Measurements from ENCODE around the gene HLA-DQB2.
"Not testable (repeated sequence)": the region's sequence is repeated elsewhere in the genome, so short reads cannot be mapped to it uniquely, and the experiment has no call there.

HLA-DQB2 gene
- total RNA-seq = 0 to 14.4 (median 5.3) reads per million in 18 experiments

- no peak for DNase-seq
These were observed at the start of gene HLA-DQB2 for GRCh38 chr6:32763421-32763820. Gene HLA-DQB2, minus strand, starts transcription at chr6:32763532. Its CDS starts 62 bp downstream, at chr6:32763470.

- no peak for DNase-seq
These were observed 45.8 kb upstream of the HLA-DQB2 start for GRCh38 chr6:32809171-32809570.

DNA sequence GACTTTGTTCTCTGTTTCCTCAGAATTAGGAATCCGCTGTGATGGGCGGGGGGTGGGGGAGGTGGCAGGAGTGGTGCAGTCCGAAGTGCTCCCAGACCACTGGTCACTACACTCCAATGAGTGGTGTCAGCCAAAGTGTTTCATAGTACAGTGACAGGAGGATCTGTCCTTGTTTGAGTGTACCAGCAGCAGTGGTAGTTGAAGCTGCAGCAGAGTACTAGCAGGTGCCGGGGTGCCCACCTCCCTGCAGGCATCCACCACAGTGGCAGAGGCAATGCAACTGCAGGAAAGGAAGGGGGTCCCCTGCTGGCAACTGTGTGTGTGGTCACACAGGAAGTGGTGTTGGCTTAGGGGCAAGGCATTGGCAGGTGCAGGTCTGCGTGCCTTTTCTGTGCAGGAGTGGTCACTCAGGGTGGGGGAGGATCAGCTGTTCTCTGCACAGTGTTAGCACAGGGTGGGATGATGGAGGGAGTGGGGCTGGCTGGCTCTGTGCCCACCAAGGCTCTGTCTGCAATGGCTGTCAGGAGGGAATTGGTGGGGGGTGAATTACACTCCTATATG is 43.8 kb upstream of the HLA-DQB2 start:
- DNase-seq = no peak

DNA sequence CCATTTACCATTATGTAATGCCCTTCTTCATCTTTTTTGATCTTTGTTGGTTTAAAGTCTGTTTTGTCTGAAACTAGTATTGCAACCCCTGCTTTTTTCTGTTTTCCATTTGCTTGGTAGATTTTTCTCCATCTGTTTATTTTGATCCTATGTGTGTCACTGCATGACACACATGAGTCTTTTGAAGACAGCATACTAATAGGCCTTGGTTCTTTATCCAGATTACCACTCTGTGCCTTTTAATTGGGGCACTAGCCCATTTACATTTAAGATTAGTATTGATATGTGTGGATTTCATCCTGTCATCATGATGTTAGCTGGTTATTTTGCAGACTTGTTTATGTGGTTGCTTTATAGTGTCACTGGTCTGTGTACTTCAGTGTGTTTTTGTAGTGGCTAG is 42.1 kb upstream of the HLA-DQB2 start:
- DNase-seq = not testable (repeated sequence)

DNA sequence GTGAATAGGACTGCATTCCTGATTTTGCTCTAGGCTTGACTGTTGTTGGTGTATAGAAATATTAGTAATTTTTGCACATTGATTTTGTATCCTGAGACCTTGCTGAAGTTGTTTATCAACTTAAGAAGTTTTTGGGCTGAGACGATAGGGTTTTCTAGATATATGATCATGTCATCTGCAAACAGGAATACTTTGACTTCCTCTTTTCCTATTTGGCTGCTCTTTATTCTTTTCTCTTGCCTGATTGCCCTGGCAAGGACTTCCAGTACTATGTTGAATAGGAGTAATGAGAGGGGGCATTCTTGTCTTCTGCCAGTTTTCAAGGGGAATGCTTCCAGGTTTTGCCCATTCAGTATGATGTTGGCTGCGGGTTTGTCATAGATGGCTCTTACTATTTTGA is 40.1 kb upstream of the HLA-DQB2 start:
- DNase-seq = no peak

DNA sequence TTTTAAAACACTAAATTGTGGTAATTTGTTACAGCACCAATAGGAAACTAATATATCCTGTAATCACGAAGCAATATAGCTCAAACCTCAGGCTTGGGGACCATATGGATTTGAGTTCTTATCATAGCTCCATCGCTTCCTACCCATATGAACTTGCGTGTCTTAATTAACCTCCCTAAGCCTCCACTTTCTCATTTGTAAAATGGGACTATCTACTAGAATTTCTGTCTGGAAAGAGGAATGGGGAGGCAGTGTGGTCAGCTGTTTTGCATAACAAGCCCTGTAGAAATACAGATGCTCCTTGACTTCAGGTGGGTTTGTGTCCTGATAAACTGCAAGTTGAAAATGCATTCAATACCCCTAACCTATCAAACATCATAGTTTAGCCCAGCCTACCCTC is 36.4 kb upstream of the HLA-DQB2 start:
- no peak for DNase-seq

GRCh38 chr6:32799168-32799567 is 35.8 kb upstream of the HLA-DQB2 start:
- no peak for DNase-seq

DNA sequence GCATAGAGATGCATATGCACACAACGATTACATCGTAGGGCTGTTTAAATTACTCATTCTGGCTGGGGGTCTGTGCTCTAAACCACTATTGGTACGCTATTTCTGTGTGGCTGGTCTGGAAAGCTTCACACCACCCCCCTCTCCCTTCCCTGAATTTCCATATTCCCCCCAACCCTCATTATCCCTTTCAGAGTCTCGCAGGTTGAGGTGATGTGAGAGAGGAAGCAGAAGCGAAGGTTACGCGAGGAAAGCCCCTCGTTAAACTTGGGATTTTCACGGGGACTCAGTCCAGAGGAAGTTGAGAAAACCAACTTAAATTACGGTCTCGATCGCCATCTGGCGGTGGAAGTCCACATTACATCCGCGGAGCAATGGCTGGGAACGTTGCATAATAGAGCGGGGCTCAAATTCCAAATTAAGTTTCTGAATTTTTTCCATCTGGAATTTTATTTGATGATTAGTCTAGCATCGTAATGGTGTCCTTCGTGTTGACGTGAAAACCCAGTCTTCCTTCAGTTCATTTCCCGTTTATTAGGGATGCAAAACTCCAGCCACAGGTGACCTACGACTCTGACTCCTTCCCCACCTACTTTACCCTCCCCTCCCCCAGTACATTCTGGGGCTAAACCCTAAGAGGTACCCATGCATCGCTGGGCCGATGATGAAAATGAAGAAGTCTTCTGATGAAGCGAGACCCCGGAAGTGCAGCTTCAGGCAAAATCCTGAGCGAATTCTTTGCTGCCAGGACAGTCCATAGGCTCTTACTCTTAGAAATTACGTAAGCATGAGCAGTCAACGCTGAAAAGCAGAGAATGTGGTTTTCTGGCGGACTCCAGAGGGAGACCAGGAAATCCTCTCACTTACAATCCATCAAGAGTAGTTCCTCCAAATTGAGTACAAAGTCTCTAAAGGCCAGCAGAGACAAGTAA is 33.8 kb upstream of the HLA-DQB2 start:
- DNase-seq = peak; percentile 88 to 90

GRCh38 chr6:32794510-32794909 is 31.2 kb upstream of the HLA-DQB2 start:
- DNase-seq = peak; percentile 83 to 97

DNA sequence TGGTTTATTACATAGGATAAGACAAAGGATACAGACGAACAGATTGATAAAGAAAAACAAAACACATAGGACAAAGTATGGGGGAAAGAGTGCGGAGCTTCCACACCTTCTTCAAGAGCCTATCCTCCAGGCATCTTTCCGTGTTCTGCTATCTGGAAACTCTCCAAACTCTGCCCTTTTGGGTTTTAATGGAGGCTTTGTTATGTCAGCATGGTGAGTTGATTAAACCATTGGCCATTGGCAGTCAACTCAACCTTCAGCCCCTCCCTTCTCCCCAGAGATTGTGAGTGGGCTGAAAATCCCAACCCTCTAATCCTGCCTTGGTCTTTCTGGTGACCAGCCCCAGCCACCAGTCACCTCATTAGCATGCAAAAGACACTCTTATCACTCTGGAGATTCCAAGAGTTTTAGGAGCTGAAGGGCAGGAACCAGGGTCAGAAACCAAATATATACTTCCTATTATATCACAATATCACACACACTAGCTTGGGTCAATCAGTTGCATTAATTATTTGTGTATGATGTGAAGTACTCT is 29.6 kb upstream of the HLA-DQB2 start:
- DNase-seq = no peak

DNA sequence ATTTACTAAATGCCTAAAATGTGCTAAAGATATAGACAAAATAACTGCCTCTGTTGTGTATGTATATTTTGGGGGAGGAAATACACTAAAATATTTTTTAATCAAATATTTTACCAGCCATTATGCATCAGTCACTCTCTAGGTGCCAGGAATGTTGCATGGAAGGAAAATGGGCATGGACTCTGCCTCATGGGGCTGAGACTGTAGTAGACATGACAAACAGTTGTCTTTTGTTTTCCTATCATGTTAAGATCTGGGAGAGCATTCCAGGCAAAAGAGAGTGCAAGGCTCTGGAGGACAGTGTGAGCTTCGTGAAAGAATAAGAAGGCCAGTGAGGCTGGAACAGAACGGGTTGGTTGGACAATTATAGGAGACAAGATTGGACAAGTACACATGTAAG is 27.0 kb upstream of the HLA-DQB2 start:
- DNase-seq = no peak

- peak; percentile 83 to 91 for DNase-seq
These were observed 22.6 kb upstream of the HLA-DQB2 start for GRCh38 chr6:32785781-32786533.

DNA sequence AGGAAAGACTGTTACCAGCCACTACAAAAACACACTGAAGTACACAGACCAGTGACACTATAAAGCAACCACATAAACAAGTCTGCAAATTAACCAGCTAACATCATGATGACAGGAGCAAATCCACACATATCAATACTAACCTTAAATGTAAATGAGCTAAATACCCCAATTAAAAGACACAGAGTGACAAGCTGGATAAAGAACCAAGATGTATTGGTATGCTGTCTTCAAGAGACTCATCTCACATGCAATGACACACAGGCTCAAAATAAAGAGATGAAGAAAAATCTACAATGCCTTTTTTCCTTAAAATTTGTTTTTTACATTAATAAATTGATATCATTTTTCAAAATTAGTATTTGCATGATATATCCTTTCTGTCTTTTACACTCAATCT is 19.6 kb upstream of the HLA-DQB2 start:
- not testable (repeated sequence) for DNase-seq

GRCh38 chr6:32779036-32779435 is 15.7 kb upstream of the HLA-DQB2 start:
- DNase-seq = no peak

DNA sequence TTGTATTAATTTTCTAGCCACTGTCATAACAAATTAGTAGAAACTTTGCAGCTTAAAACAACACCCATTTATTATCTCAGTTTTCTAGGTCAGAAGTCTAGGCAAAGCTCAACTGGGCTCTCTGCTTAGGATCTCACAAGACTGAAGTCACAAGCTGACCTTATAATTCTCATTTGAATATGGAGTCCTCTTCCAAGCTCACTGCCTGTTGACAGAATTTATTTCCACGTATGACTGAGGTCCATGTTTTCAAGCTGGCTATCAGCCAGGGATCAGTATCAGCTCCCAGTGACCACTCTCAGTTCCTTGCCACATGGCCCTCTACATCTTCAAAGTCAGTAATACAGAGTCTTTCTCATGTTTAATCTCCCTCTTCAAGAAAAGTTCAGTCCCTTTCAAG is 11.7 kb upstream of the HLA-DQB2 start:
- no peak for DNase-seq

DNA sequence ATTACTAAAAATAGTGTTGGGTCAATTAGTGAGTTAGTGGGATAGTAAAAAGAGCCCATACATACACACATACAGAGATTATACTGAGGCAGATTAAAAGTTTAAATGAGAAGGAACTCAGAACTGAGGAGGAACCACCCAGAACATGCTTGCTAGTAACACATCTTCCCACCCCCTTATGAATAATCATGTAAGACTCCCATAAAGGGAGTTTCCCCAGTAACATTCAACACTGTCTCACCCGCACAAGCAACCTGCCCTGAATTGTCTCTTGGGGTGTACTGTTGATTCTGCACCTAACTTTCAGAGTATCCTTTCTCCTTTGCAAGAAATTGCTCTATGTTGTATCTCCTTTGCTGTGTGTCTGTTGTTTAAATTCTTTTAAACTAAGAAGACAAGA is 11.1 kb upstream of the HLA-DQB2 start:
- DNase-seq = peak; percentile 40 to 43

DNA sequence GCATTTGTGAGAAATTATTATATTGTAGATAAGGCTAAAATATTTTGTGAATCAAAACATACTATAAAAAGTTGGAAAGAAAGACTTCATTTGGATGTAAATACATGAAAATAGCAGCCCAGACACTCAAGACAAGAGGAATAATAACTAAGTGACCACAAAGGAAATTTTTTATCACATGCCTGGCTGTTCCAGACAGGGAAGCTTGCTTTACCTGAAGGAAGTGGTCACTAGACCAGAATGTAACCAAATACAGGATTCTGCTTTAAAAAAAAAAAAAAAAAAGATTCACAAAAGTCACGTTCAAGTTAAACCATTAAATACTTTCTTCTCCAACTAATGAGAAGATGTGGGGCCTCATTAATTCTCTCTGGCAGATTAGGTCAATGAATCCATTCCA is 9.3 kb upstream of the HLA-DQB2 start:
- DNase-seq = no peak

GRCh38 chr6:32764048-32764447 is 716 bp upstream of the HLA-DQB2 start:
- DNase-seq = peak; percentile 38 to 84

DNA sequence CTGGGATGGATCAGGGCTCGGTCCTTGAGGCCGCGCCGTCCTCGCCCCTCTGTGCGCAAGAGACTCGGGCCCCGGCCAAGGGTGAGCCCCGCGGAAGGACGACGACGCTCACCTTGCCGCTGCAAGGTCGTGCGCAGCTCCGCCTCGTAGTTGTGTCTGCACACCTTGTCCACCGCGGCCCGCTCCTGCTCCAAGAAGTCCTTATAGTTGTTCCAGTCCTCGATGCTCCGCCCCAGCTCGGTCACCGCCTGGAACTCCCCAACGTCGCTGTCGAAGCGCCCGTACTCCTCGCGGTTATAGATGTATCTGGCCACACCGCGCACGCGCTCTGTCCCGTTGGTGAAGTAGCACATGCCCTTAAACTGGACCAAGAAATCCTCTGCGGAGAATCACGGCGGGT is 1.8 kb downstream of the HLA-DQB2 start:
- no peak for DNase-seq

DNA sequence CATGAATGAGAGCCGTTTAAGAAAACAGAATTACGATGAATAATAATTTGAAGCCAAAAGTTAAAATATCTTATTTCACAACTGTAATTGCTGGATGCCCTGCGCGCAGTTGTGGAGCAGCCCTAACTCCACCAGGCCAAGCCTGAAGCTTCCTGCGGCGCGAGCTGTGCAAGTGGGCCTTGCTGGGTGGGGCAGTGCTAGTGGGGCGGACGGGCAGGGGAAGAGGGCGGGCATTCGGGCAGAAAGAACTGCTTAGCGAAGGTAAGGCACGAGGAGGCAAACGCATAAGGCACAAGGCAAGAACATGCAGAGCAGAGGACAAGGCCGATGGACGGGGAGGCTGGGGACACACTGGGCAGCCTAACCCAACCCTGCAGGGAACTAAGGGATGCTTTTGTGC is 2.3 kb downstream of the HLA-DQB2 start:
- no peak for DNase-seq

GRCh38 chr6:32759669-32760068 is 3.7 kb downstream of the HLA-DQB2 start:
- DNase-seq = no peak

DNA sequence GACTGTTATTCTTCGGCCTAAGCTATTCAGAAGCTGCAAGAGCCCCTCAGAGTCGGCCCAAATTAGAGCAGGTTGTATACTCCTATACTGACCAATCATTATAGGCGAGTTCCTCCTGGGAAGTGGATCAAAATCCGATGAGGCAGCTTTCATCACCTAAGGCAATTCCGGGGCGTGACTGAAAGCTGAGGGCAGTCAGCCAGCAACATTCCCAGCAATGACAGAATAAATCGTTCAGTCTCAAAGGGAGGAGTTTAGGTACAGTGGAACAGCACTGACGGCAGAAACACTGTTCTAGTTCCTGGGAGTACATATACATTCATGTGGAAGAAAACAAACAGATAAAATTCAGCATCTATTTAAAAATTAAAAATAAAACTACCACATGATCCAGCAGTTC is 10.8 kb downstream of the HLA-DQB2 start:
- no peak for DNase-seq

DNA sequence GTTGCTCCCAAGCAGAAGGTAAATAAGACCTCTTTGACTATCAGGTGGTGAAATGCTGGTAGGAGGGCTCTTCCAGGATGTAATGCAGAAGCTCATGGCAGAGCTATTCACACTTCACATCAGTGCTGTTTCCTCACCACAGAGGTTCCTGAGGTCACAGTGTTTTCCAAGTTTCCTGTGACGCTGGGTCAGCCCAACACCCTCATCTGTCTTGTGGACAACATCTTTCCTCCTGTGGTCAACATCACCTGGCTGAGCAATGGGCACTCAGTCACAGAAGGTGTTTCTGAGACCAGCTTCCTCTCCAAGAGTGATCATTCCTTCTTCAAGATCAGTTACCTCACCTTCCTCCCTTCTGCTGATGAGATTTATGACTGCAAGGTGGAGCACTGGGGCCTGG is 17.7 kb downstream of the HLA-DQB2 start:
- not testable (repeated sequence) for DNase-seq

All from inflammatory macrophage (primary cell).